ENCODE data around the gene GUK1.

Gene GUK1

GRCh38 chr1:228159008-228159665, 19.1 kb downstream of the GUK1 start:
- TF ChIP-seq EP300 (IDR thresholded peaks at IDR 0.05; ENCODE audit: borderline replicate concordance) (no peak), TCF12 (IDR thresholded peaks at IDR 0.05; ENCODE audit: low read depth) (no peak), TAF1 (IDR thresholded peaks at IDR 0.05; ENCODE audit: low read depth) (no peak), FOXM1 (IDR thresholded peaks at IDR 0.05; ENCODE audit: borderline replicate concordance, low read depth) (no peak), NFIC (IDR thresholded peaks at IDR 0.05) (no peak), YY1 (IDR thresholded peaks at IDR 0.05; ENCODE audit: low read depth) (no peak), TEAD4 (IDR thresholded peaks at IDR 0.05) (no peak), CEBPB (IDR thresholded peaks at IDR 0.05) (no peak), RAD21 (IDR thresholded peaks at IDR 0.05; ENCODE audit: low read depth) (no peak), EGR1 (IDR thresholded peaks at IDR 0.05) (no peak), CREB1 (IDR thresholded peaks at IDR 0.05; ENCODE audit: low read depth) (no peak), MAX (IDR thresholded peaks at IDR 0.05) (no peak), ZBTB7A (IDR thresholded peaks at IDR 0.05; ENCODE audit: low read depth) (no peak)
- TF ChIP-seq, protein P1, sequence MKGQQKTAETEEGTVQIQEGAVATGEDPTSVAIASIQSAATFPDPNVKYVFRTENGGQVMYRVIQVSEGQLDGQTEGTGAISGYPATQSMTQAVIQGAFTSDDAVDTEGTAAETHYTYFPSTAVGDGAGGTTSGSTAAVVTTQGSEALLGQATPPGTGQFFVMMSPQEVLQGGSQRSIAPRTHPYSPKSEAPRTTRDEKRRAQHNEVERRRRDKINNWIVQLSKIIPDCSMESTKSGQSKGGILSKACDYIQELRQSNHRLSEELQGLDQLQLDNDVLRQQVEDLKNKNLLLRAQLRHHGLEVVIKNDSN (IDR thresholded peaks at IDR 0.05): no peak
- TF ChIP-seq, protein P2, sequence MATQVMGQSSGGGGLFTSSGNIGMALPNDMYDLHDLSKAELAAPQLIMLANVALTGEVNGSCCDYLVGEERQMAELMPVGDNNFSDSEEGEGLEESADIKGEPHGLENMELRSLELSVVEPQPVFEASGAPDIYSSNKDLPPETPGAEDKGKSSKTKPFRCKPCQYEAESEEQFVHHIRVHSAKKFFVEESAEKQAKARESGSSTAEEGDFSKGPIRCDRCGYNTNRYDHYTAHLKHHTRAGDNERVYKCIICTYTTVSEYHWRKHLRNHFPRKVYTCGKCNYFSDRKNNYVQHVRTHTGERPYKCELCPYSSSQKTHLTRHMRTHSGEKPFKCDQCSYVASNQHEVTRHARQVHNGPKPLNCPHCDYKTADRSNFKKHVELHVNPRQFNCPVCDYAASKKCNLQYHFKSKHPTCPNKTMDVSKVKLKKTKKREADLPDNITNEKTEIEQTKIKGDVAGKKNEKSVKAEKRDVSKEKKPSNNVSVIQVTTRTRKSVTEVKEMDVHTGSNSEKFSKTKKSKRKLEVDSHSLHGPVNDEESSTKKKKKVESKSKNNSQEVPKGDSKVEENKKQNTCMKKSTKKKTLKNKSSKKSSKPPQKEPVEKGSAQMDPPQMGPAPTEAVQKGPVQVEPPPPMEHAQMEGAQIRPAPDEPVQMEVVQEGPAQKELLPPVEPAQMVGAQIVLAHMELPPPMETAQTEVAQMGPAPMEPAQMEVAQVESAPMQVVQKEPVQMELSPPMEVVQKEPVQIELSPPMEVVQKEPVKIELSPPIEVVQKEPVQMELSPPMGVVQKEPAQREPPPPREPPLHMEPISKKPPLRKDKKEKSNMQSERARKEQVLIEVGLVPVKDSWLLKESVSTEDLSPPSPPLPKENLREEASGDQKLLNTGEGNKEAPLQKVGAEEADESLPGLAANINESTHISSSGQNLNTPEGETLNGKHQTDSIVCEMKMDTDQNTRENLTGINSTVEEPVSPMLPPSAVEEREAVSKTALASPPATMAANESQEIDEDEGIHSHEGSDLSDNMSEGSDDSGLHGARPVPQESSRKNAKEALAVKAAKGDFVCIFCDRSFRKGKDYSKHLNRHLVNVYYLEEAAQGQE (IDR thresholded peaks at IDR 0.05; ENCODE audit: low read depth): no peak

- TF ChIP-seq ZBTB7A (IDR thresholded peaks at IDR 0.05; ENCODE audit: low read depth) (no peak), RAD21 (IDR thresholded peaks at IDR 0.05; ENCODE audit: low read depth) (no peak), YY1 (IDR thresholded peaks at IDR 0.05; ENCODE audit: low read depth) (no peak), MAX (IDR thresholded peaks at IDR 0.05) (no peak), TEAD4 (IDR thresholded peaks at IDR 0.05) (no peak), CREB1 (IDR thresholded peaks at IDR 0.05; ENCODE audit: low read depth) (no peak), FOXM1 (IDR thresholded peaks at IDR 0.05; ENCODE audit: borderline replicate concordance, low read depth) (no peak), CEBPB (IDR thresholded peaks at IDR 0.05) (no peak), NFIC (IDR thresholded peaks at IDR 0.05) (no peak), EGR1 (IDR thresholded peaks at IDR 0.05) (no peak), EP300 (IDR thresholded peaks at IDR 0.05; ENCODE audit: borderline replicate concordance) (no peak), TCF12 (IDR thresholded peaks at IDR 0.05; ENCODE audit: low read depth) (no peak), TAF1 (IDR thresholded peaks at IDR 0.05; ENCODE audit: low read depth) (no peak)
- TF ChIP-seq, protein P1 (IDR thresholded peaks at IDR 0.05): no peak
- TF ChIP-seq, protein P2 (IDR thresholded peaks at IDR 0.05; ENCODE audit: low read depth): no peak
These were observed 20.2 kb downstream of the GUK1 start for GRCh38 chr1:228160201-228160761.

GRCh38 chr1:228161362-228161761, 21.3 kb downstream of the GUK1 start:
- no peak for TF ChIP-seq FOXM1 (IDR thresholded peaks at IDR 0.05; ENCODE audit: borderline replicate concordance, low read depth)
- TF ChIP-seq EGR1 (IDR thresholded peaks at IDR 0.05): no peak
- TF ChIP-seq, protein P1 (IDR thresholded peaks at IDR 0.05): no peak
- TF ChIP-seq ZBTB7A (IDR thresholded peaks at IDR 0.05; ENCODE audit: low read depth): no peak
- no peak for TF ChIP-seq NFIC (IDR thresholded peaks at IDR 0.05)
- TF ChIP-seq, protein P2 (IDR thresholded peaks at IDR 0.05; ENCODE audit: low read depth): no peak
- no peak for TF ChIP-seq MAX (IDR thresholded peaks at IDR 0.05)
- no peak for TF ChIP-seq TCF12 (IDR thresholded peaks at IDR 0.05; ENCODE audit: low read depth)
- no peak for TF ChIP-seq CREB1 (IDR thresholded peaks at IDR 0.05; ENCODE audit: low read depth)
- TF ChIP-seq YY1 (IDR thresholded peaks at IDR 0.05; ENCODE audit: low read depth): no peak
- TF ChIP-seq CEBPB (IDR thresholded peaks at IDR 0.05): no peak
